K562 (cell line): Measurements from ENCODE around the gene C1orf74. TPM values are rescaled to one million over a fixed set of nuclear protein-coding genes. Genes with fewer than 3 reads are reported as not detected.
A peak's percentile ranks its signal among the peaks of the same experiment; 100 is the strongest.

Source experiments
- ARID1B ChIP-seq: fragments of 450-650 bp; IDR thresholded peaks from 2 replicates; pipeline ENCODE4 v1.6.1; 2016; ENCODE audit warnings: antibody characterized with exemption, mild to moderate bottlenecking, inconsistent platforms
- CBX1 ChIP-seq: sonication (generic); IDR thresholded peaks from 2 replicates; pipeline ENCODE4 v1.6.1; 2016; ENCODE audit warnings: antibody characterized with exemption, low read depth, mild to moderate bottlenecking
- FOXP1 ChIP-seq: sonication (generic); formaldehyde crosslinking; IDR thresholded peaks from 2 replicates; pipeline ENCODE4 v1.8.0; 2022; ENCODE audit warnings: mild to moderate bottlenecking, missing genetic modification reagents
- KDM1A ChIP-seq, 2 experiments: fragments of 450-650 bp; IDR thresholded peaks; 2 replicates each; pipeline ENCODE4 v1.6.1; 2016; ENCODE audit warnings: mild to moderate bottlenecking in 2 of 2
- MTA1 ChIP-seq: fragments of 450-650 bp; IDR thresholded peaks from 2 replicates; pipeline ENCODE4 v1.6.1; 2017; ENCODE audit warnings: borderline replicate concordance
- MXI1 ChIP-seq: IDR thresholded peaks from 2 replicates; pipeline ENCODE4 v1.6.1; 2011; ENCODE audit warnings: low read depth, mild to moderate bottlenecking, improper control_type of control experiment, low read length
- MYBL2 ChIP-seq, 2 experiments: fragments of 450-650 bp in 1 of 2; sonication (generic) in 1 of 2; formaldehyde crosslinking in 1 of 2; IDR thresholded peaks; 2 replicates each; pipeline versions ENCODE4 v1.6.1 to v1.8.1; 2017 to 2022; ENCODE audit warnings: borderline replicate concordance in 1 of 2, inconsistent platforms in 1 of 2, low read depth in 1 of 2, mild to moderate bottlenecking in 1 of 2, missing genetic modification reagents in 1 of 2, moderate library complexity in 1 of 2
- NONO ChIP-seq, 2 experiments: fragments of 200-400 bp in 1 of 2; fragments of 450-650 bp in 1 of 2; formaldehyde crosslinking in 1 of 2; IDR thresholded peaks; 2 replicates each; pipeline ENCODE4 v1.6.1; 2017; ENCODE audit warnings: low read depth in 2 of 2, mild to moderate bottlenecking in 2 of 2, moderate library complexity in 2 of 2, low read length in 1 of 2
- NR3C1 ChIP-seq: sonication (generic); formaldehyde crosslinking; IDR thresholded peaks from 2 replicates; pipeline ENCODE4 v1.8.1; 2022; ENCODE audit warnings: missing genetic modification reagents
- POLR2G ChIP-seq: fragments of 200-400 bp; formaldehyde crosslinking; IDR thresholded peaks from 2 replicates; pipeline ENCODE4 v1.6.1; 2017; ENCODE audit warnings: low read depth, mild to moderate bottlenecking, antibody characterized with exemption, low read length, moderate library complexity
- RFX5 ChIP-seq: IDR thresholded peaks from 2 replicates; pipeline ENCODE4 v1.6.1; 2011; ENCODE audit warnings: low read depth, mild to moderate bottlenecking, improper control_type of control experiment, low read length
- SMAD4 ChIP-seq: fragments of 250-450 bp; sonication (Bioruptor Pico); conservative IDR thresholded peaks from 2 replicates; pipeline ENCODE4 v1.8.0; 2021; ENCODE audit warnings: inconsistent platforms, mild to moderate bottlenecking, moderate library complexity
- SMARCC2 ChIP-seq: fragments of 450-650 bp; IDR thresholded peaks from 2 replicates; pipeline ENCODE4 v1.6.1; 2017; ENCODE audit warnings: antibody characterized with exemption, moderate library complexity, mild to moderate bottlenecking, low read depth
- TCFL5 ChIP-seq: fragments of 250-450 bp; sonication (Bioruptor Pico); conservative IDR thresholded peaks from 2 replicates; pipeline ENCODE4 v1.6.1; 2021; ENCODE audit warnings: mild to moderate bottlenecking, moderate library complexity, matching md5 sums
- polyA plus RNA-seq, 8 experiments: library from polyadenylated mRNA; depleted of rRNA in 4 of 8; stranded (reverse) in 5 of 8; unstranded in 3 of 8; fragments of >200 nt; fragmentation: Nextera tagmentation in 2 of 8; fragmentation: Illumina TruSeq in 1 of 8; extraction: Ambion mirVana in 2 of 8; extraction: Trizol in 1 of 8; gene quantifications; 2 replicates each; pipeline versions ENCODE4 v1.2.1 to v1.2.3, GENCODE V29; 2011 to 2014; ENCODE audit warnings: inconsistent platforms in 1 of 8, missing spikeins in 1 of 8
- total RNA-seq, 7 experiments: library from RNA; depleted of rRNA in 6 of 7; stranded (reverse); fragments of >200 nt in 6 of 7; fragmentation: Illumina TruSeq in 2 of 7; extraction: Trizol in 2 of 7; gene quantifications; 2 replicates each; pipeline versions ENCODE4 v1.2.1 to v1.2.3, GENCODE V29; 2011 to 2021; ENCODE audit warnings: low replicate concordance in 1 of 7
- TF ChIP-seq, protein P1 (sequence below): sonication (generic); formaldehyde crosslinking; IDR thresholded peaks from 2 replicates; pipeline ENCODE4 v1.8.0; 2022; ENCODE audit warnings: missing genetic modification reagents, mild to moderate bottlenecking, moderate library complexity, borderline replicate concordance
- TF ChIP-seq, protein P2 (sequence below): fragments of 250-450 bp; sonication (Bioruptor Pico); IDR thresholded peaks from 2 replicates; pipeline ENCODE4 v1.8.0; 2022; ENCODE audit warnings: inconsistent platforms, mild to moderate bottlenecking, moderate library complexity, borderline replicate concordance
- TF ChIP-seq, protein P3 (sequence below), 2 experiments: fragments of 450-650 bp; conservative IDR thresholded peaks; 2 replicates each; pipeline ENCODE4 v1.6.1; 2017; ENCODE audit warnings: mild to moderate bottlenecking in 2 of 2, moderate library complexity in 2 of 2
- TF ChIP-seq, protein P4 (sequence below): fragments of 250-450 bp; sonication (Bioruptor Pico); IDR thresholded peaks from 2 replicates; pipeline ENCODE4 v1.4.0; 2020; ENCODE audit warnings: mild to moderate bottlenecking, moderate library complexity
- TF ChIP-seq, protein P5 (sequence below): fragments of 250-450 bp; sonication (Bioruptor Pico); IDR thresholded peaks from 2 replicates; pipeline ENCODE4 v1.4.0; 2020; ENCODE audit warnings: mild to moderate bottlenecking

Gene C1orf74
- total and polyA plus RNA-seq, 9 of the 15 experiments (the other 6 are each of a cell fraction or from before 2014, with no cell fraction given), result 4.0 to 7.6 (median 5.7) TPM

DNA sequence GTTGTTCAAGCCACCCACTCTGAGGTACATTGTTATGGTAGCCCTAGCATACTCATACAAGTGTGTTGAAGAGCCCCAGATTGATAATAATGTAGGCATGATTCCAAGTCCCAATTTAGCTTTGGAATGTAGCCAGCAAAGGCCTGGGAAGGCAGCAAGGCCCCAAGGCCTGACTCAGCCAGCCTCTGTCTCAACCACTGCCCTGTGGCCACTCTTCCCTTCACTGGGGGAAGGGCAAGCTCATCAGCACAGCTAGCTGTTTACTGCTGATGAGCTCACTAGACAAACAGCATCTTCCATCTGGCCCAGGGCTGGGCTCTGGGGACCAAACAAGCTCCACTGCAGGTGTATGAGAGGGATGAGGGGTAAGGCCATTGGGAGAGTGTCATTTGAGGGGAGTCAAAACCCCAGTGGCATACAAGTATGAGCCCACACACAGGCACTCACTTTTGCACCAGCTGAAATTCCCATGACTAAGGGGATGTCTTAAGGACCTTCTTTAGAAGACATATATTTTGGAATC is 23.8 kb upstream of the C1orf74 start (continued):
- TF ChIP-seq MYBL2 (IDR thresholded peaks at IDR 0.05; ENCODE audit: low read depth) (no peak), MYBL2 (CRISPR knock-in tag; IDR thresholded peaks at IDR 0.05; ENCODE audit: borderline replicate concordance) (no peak), ARID1B (peak; percentile 69), CBX1 (peak; percentile 59; the same call in 1 of the 2 replicates), MTA1 (no peak), SMAD4 (peak; percentile 40; the same call in 1 of the 2 replicates), NONO (IDR thresholded peaks at IDR 0.05; ENCODE audit: low read depth in 2 of 2, low read length in 1 of 2) (no peak), TCFL5 (CRISPR knock-in tag) (no peak), FOXP1 (CRISPR knock-in tag) (no peak), MXI1 (no peak), SMARCC2 (no peak), KDM1A (IDR thresholded peaks at IDR 0.05) (peak; percentile 74 to 88), NR3C1 (no peak), POLR2G (no peak), RFX5 (no peak)
- TF ChIP-seq, protein P1, sequence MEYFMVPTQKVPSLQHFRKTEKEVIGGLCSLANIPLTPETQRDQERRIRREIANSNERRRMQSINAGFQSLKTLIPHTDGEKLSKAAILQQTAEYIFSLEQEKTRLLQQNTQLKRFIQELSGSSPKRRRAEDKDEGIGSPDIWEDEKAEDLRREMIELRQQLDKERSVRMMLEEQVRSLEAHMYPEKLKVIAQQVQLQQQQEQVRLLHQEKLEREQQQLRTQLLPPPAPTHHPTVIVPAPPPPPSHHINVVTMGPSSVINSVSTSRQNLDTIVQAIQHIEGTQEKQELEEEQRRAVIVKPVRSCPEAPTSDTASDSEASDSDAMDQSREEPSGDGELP, result peak; percentile 60; the same call in 1 of the 2 replicates
- TF ChIP-seq, protein P2, sequence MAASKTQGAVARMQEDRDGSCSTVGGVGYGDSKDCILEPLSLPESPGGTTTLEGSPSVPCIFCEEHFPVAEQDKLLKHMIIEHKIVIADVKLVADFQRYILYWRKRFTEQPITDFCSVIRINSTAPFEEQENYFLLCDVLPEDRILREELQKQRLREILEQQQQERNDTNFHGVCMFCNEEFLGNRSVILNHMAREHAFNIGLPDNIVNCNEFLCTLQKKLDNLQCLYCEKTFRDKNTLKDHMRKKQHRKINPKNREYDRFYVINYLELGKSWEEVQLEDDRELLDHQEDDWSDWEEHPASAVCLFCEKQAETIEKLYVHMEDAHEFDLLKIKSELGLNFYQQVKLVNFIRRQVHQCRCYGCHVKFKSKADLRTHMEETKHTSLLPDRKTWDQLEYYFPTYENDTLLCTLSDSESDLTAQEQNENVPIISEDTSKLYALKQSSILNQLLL (CRISPR knock-in tag), result no peak
- TF ChIP-seq, protein P3, sequence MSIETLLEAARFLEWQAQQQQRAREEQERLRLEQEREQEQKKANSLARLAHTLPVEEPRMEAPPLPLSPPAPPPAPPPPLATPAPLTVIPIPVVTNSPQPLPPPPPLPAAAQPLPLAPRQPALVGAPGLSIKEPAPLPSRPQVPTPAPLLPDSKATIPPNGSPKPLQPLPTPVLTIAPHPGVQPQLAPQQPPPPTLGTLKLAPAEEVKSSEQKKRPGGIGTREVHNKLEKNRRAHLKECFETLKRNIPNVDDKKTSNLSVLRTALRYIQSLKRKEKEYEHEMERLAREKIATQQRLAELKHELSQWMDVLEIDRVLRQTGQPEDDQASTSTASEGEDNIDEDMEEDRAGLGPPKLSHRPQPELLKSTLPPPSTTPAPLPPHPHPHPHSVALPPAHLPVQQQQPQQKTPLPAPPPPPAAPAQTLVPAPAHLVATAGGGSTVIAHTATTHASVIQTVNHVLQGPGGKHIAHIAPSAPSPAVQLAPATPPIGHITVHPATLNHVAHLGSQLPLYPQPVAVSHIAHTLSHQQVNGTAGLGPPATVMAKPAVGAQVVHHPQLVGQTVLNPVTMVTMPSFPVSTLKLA (conservative IDR thresholded peaks at IDR 0.05), result 0 out of 4 replicates have a peak, but pooled peaks of 1 of the 2 experiments have one; percentile 26
- TF ChIP-seq, protein P4, sequence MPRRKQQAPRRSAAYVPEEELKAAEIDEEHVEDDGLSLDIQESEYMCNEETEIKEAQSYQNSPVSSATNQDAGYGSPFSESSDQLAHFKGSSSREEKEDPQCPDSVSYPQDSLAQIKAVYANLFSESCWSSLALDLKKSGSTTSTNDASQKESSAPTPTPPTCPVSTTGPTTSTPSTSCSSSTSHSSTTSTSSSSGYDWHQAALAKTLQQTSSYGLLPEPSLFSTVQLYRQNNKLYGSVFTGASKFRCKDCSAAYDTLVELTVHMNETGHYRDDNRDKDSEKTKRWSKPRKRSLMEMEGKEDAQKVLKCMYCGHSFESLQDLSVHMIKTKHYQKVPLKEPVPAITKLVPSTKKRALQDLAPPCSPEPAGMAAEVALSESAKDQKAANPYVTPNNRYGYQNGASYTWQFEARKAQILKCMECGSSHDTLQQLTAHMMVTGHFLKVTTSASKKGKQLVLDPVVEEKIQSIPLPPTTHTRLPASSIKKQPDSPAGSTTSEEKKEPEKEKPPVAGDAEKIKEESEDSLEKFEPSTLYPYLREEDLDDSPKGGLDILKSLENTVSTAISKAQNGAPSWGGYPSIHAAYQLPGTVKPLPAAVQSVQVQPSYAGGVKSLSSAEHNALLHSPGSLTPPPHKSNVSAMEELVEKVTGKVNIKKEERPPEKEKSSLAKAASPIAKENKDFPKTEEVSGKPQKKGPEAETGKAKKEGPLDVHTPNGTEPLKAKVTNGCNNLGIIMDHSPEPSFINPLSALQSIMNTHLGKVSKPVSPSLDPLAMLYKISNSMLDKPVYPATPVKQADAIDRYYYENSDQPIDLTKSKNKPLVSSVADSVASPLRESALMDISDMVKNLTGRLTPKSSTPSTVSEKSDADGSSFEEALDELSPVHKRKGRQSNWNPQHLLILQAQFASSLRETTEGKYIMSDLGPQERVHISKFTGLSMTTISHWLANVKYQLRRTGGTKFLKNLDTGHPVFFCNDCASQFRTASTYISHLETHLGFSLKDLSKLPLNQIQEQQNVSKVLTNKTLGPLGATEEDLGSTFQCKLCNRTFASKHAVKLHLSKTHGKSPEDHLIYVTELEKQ (CRISPR knock-in tag), result no peak
- TF ChIP-seq, protein P5, sequence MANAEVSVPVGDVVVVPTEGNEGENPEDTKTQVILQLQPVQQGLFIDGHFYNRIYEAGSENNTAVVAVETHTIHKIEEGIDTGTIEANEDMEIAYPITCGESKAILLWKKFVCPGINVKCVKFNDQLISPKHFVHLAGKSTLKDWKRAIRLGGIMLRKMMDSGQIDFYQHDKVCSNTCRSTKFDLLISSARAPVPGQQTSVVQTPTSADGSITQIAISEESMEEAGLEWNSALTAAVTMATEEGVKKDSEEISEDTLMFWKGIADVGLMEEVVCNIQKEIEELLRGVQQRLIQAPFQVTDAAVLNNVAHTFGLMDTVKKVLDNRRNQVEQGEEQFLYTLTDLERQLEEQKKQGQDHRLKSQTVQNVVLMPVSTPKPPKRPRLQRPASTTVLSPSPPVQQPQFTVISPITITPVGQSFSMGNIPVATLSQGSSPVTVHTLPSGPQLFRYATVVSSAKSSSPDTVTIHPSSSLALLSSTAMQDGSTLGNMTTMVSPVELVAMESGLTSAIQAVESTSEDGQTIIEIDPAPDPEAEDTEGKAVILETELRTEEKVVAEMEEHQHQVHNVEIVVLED (CRISPR knock-in tag), result no peak
